A549 (cell line): ENCODE measurements around the gene TMEM95. TPM values are rescaled to one million over a fixed set of nuclear protein-coding genes. Genes with fewer than 3 reads are reported as not detected.

Experiments
- ATAC-seq, 2 experiments: fragments of 200-7000 bp in 1 of 2; fragments of >200 bp in 1 of 2; cut with Nextera tagmentation in 1 of 2; cut with Tn5 transposase in 1 of 2; 3 replicates each; pipeline versions ENCODE4 v1.8.0 to v1.9.1; 2018 to 2020; ENCODE audit warnings: mild to moderate bottlenecking in 1 of 2, moderate library complexity in 1 of 2
- CTCF ChIA-PET: fragments of 300-600 bp; sonication (Branson Sonifier 250); formaldehyde crosslinking; extraction: SDS; loops from one replicate; lab custom pipeline; 2021; ENCODE audit warnings: antibody characterized with exemption, inconsistent platforms; lab: Yijun Ruan, JAX
- POLR2A ChIA-PET: fragments of 350-600 bp; formaldehyde crosslinking; extraction: SDS; loops from one replicate; lab custom pipeline; 2021; ENCODE audit warnings: antibody characterized with exemption, inconsistent platforms; lab: Yijun Ruan, JAX
- DNase-seq, 2 experiments: peaks; one replicate each; pipeline versions ENCODE4 v3.0.0 to v3.0.0-alpha.2; 2011 to 2016; ENCODE audit warnings: low read depth in 1 of 2, low spot score in 1 of 2
- FAIRE-seq: peaks from 2 replicates; lab custom pipeline; 2011; peaks lifted over from hg19 to GRCh38; lab: Jason Lieb, UNC
- H3K27ac ChIP-seq, 2 experiments: fragments of >200 bp; sonication (Bioruptor Twin); formaldehyde crosslinking; 3 replicates each; pipeline ENCODE4 v1.5.1; 2016 to 2017
- H3K4me1 ChIP-seq: fragments of >200 bp; sonication (Bioruptor Twin); formaldehyde crosslinking; 3 replicates; pipeline ENCODE4 v1.6.1; 2016
- H3K4me2 ChIP-seq: fragments of >200 bp; sonication (Bioruptor Twin); formaldehyde crosslinking; 3 replicates; pipeline ENCODE4 v1.6.1; 2016
- H3K4me3 ChIP-seq: fragments of >200 bp; sonication (Bioruptor Twin); formaldehyde crosslinking; 3 replicates; pipeline ENCODE4 v1.5.1; 2016
- H3K9me3 ChIP-seq: fragments of >200 bp; sonication (Bioruptor Twin); formaldehyde crosslinking; 3 replicates; pipeline ENCODE4 v1.6.1; 2016
- BCL3 ChIP-seq: fragments of >200 bp; sonication (Bioruptor Twin); formaldehyde crosslinking; IDR thresholded peaks from 3 replicates; pipeline ENCODE4 v1.6.1; 2016
- CBX8 ChIP-seq: fragments of 200-600 bp; sonication (generic); IDR thresholded peaks from 2 replicates; pipeline ENCODE4 v1.6.1; 2016
- CHD2 ChIP-seq: fragments of 150-350 bp; IDR thresholded peaks from 2 replicates; pipeline ENCODE4 v1.6.1; 2014; ENCODE audit warnings: low read length; ENCODE audit not compliant: partially characterized antibody
- CTCF ChIP-seq: fragments of >200 bp; sonication (Bioruptor Twin); formaldehyde crosslinking; IDR thresholded peaks from 3 replicates; pipeline ENCODE4 v1.5.1; 2016
- E2F6 ChIP-seq: IDR thresholded peaks from 2 replicates; pipeline ENCODE4 v1.6.1; 2012; ENCODE audit warnings: low read depth, borderline replicate concordance
- EHF ChIP-seq: fragments of 250-450 bp; sonication (Bioruptor Pico); IDR thresholded peaks from 2 replicates; pipeline ENCODE4 v1.5.0; 2020; ENCODE audit warnings: mild to moderate bottlenecking
- EHMT2 ChIP-seq: fragments of 200-600 bp; sonication (generic); IDR thresholded peaks from 2 replicates; pipeline ENCODE4 v1.6.1; 2016; ENCODE audit warnings: antibody characterized with exemption, low read depth, mild to moderate bottlenecking, moderate library complexity
- EP300 ChIP-seq, 2 experiments: fragments of >200 bp; sonication (Bioruptor Twin); formaldehyde crosslinking; IDR thresholded peaks; 2 replicates in 1 of 2; 3 replicates in 1 of 2; pipeline ENCODE4 v1.6.1; 2016 to 2017
- ESRRA ChIP-seq: fragments of 150-350 bp; IDR thresholded peaks from 2 replicates; pipeline ENCODE4 v1.6.1; 2014; ENCODE audit warnings: mild to moderate bottlenecking, low read length, borderline replicate concordance
- FOSB ChIP-seq: fragments of 250-450 bp; sonication (Bioruptor Pico); IDR thresholded peaks from 2 replicates; pipeline ENCODE4 v1.5.0; 2020; ENCODE audit warnings: mild to moderate bottlenecking, moderate library complexity
- GATA3 ChIP-seq: IDR thresholded peaks from 2 replicates; pipeline ENCODE4 v1.6.1; 2012; ENCODE audit warnings: borderline replicate concordance
- HDAC2 ChIP-seq: fragments of 200-600 bp; sonication (generic); IDR thresholded peaks from 2 replicates; pipeline ENCODE4 v1.6.1; 2016
- HOXA7 ChIP-seq: fragments of 250-450 bp; sonication (Bioruptor Pico); IDR thresholded peaks from 2 replicates; pipeline ENCODE4 v1.5.0; 2020; ENCODE audit warnings: mild to moderate bottlenecking, moderate library complexity
- JUN ChIP-seq, 2 experiments: fragments of >200 bp; sonication (Bioruptor Twin); formaldehyde crosslinking; IDR thresholded peaks; 2 replicates in 1 of 2; 3 replicates in 1 of 2; pipeline ENCODE4 v1.6.1; 2016 to 2017
- KDM5A ChIP-seq: fragments of 200-600 bp; sonication (generic); IDR thresholded peaks from 2 replicates; pipeline ENCODE4 v1.6.1; 2016; ENCODE audit warnings: antibody characterized with exemption, mild to moderate bottlenecking
- MAX ChIP-seq: IDR thresholded peaks from 2 replicates; pipeline ENCODE4 v1.6.1; 2012
- MAZ ChIP-seq: fragments of 150-350 bp; IDR thresholded peaks from 2 replicates; pipeline ENCODE4 v1.6.1; 2014; ENCODE audit warnings: antibody characterized with exemption, low read depth, low read length, borderline replicate concordance
- NPAS2 ChIP-seq: fragments of 250-450 bp; sonication (Bioruptor Pico); IDR thresholded peaks from 2 replicates; pipeline ENCODE4 v1.8.0; 2022; ENCODE audit warnings: mild to moderate bottlenecking, moderate library complexity, borderline replicate concordance
- PHF8 ChIP-seq: fragments of 200-600 bp; sonication (generic); IDR thresholded peaks from 2 replicates; pipeline ENCODE4 v1.6.1; 2016; ENCODE audit warnings: low read depth, mild to moderate bottlenecking, antibody characterized with exemption, moderate library complexity, borderline replicate concordance
- REST ChIP-seq: fragments of 200-600 bp; sonication (generic); IDR thresholded peaks from 2 replicates; pipeline ENCODE4 v1.6.1; 2016; ENCODE audit warnings: antibody characterized with exemption, mild to moderate bottlenecking, moderate library complexity
- RFX5 ChIP-seq: fragments of 450-650 bp; IDR thresholded peaks from 2 replicates; pipeline ENCODE4 v1.7.1; 2014; ENCODE audit warnings: antibody characterized with exemption, mild to moderate bottlenecking, moderate library complexity
- RNF2 ChIP-seq: fragments of 200-600 bp; sonication (generic); IDR thresholded peaks from 2 replicates; pipeline ENCODE4 v1.6.1; 2016; ENCODE audit warnings: low read depth, mild to moderate bottlenecking, antibody characterized with exemption, moderate library complexity, borderline replicate concordance
- SMC3 ChIP-seq: fragments of >200 bp; sonication (Bioruptor Twin); formaldehyde crosslinking; IDR thresholded peaks from 3 replicates; pipeline ENCODE4 v1.6.1; 2018; ENCODE audit warnings: inconsistent platforms
- SREBF2 ChIP-seq: fragments of 450-650 bp; IDR thresholded peaks from 2 replicates; pipeline ENCODE4 v1.6.1; 2014; ENCODE audit warnings: mild to moderate bottlenecking, moderate library complexity
- TFCP2L1 ChIP-seq: fragments of 250-450 bp; sonication (Bioruptor Pico); IDR thresholded peaks from 2 replicates; pipeline ENCODE4 v1.5.0; 2021; ENCODE audit warnings: mild to moderate bottlenecking
- WGBS: methylation state at CpG from one replicate; pipeline ENCODE4 v1.1.6; 2017; ENCODE audit errors: missing lambda C conversion rate; 5-methylcytosine and 5-hydroxymethylcytosine counted together
- polyA plus RNA-seq, 4 experiments: library from polyadenylated mRNA; depleted of rRNA in 3 of 4; stranded (reverse); fragments of >200 nt; fragmentation: RNase III in 1 of 4; extraction: RNeasy Plus Mini Kit Qiagen cat#74134 plus additional on column Dnase treatment in 1 of 4; gene quantifications; 2 replicates in 3 of 4; 3 replicates in 1 of 4; pipeline ENCODE4 v1.2.3, GENCODE V29; 2011 to 2017

TMEM95 gene
- polyA plus RNA-seq, 2 of the 4 experiments (the other 2 are of a cell fraction): not detected

GRCh38 chr17:7403043-7403726 is 48.2 kb downstream of the TMEM95 start (continued):
- TF ChIP-seq REST: no peak
- TF ChIP-seq HOXA7 (CRISPR knock-in tag): no peak
- TF ChIP-seq CHD2: no peak

GRCh38 chr17:7403727-7403976 is 48.7 kb downstream of the TMEM95 start:
- POLR2A ChIA-PET: interaction anchor here (0.5 to 2.4 kb wide), 31 partner anchors 9 to 672 kb away, joined by 3 to 26 read pairs (median 4); partner anchors contain the start of genes CHRNB1, KCTD11, MPDU1 and PLSCR3
- FAIRE-seq (no peak), ATAC-seq (peak; percentile 65 to 80), DNase-seq (peak in 1 of 2 experiments; percentile 95)
- Histone ChIP-seq H3K9me3 (no peaks in the 10 kb centered on the region), H3K4me3 (peak overlapping the region; percentile 88), H3K27ac (peak overlapping the region; percentile 73 to 86), H3K4me2 (peak overlapping the region; percentile 78), H3K4me1 (peaks cover 28% of the 10 kb centered on the region)
- 1% methylated on average over 10 of the region's 13 CpGs for WGBS
- CTCF ChIA-PET: interaction anchor here (0.6 to 3.4 kb wide), 18 partner anchors 10 to 1072 kb away, joined by 3 to 29 read pairs (median 3); partner anchors contain the start of genes PLSCR3, SAT2, SENP3 and TMEM102
- TF ChIP-seq EP300 (IDR thresholded peaks at IDR 0.05) (no peak), CBX8 (no peak), SMC3 (no peak), ESRRA (no peak), HDAC2 (0 out of 2 replicates have a peak, but pooled peaks have one; percentile 27), SREBF2 (no peak)

- DNase-seq (peak; percentile 98 to 100), ATAC-seq (peak; percentile 85 to 97), FAIRE-seq (peak; percentile 98)
- H3K9me3 ChIP-seq: no peaks in the 10 kb centered on the region
- ChIA-PET CTCF (interaction anchor here (0.6 to 3.4 kb wide), 16 partner anchors 11 to 1073 kb away, joined by 3 to 29 read pairs (median 3); partner anchors contain the start of genes PLSCR3, SAT2, SENP3 and TMEM102), POLR2A (interaction anchor here (0.5 to 2.4 kb wide), 30 partner anchors 9 to 672 kb away, joined by 3 to 26 read pairs (median 4); partner anchors contain the start of genes CHRNB1, MPDU1, PLSCR3 and POLR2A)
- peak within 1 kb of the TSS; percentile 99 for H3K4me2 ChIP-seq
- under 1% methylated on average over 42 of the region's 49 CpGs for WGBS
- H3K27ac ChIP-seq: peak within 1 kb of the TSS; percentile 81 to 92
- peak within 1 kb of the TSS; percentile 88 for H3K4me3 ChIP-seq
- H3K4me1 ChIP-seq: peaks cover 28% of the 10 kb centered on the region
- TF ChIP-seq EHMT2 (no peak), CHD2 (peak; percentile 76), HOXA7 (CRISPR knock-in tag) (no peak), TFCP2L1 (CRISPR knock-in tag) (no peak), CTCF (no peak), MAX (peak; percentile 57; the same call in 1 of the 2 replicates), HDAC2 (no peak), BCL3 (peak; percentile 87), RFX5 (peak; percentile 55; the same call in 1 of the 2 replicates), NPAS2 (CRISPR knock-in tag) (no peak), RNF2 (no peak), GATA3 (no peak), PHF8 (0 out of 2 replicates have a peak, but pooled peaks have one; percentile 37), KDM5A (peak; percentile 96), EHF (CRISPR knock-in tag) (no peak), MAZ (no peak), FOSB (no peak), E2F6 (0 out of 2 replicates have a peak, but pooled peaks have one; percentile 3), JUN (IDR thresholded peaks at IDR 0.05) (peak in 1 of 2 experiments; percentile 80; a peak in 3 of 5 replicates)
These were observed 49.2 kb downstream of the TMEM95 start, which contains the start of gene TMEM256 for GRCh38 chr17:7403977-7404736. TMEM256 (minus strand) TSS chr17:7404097; CDS start chr17:7404084, 13 bp downstream.
